Caki2 (cell line): Measurements from ENCODE around the gene NAV1. TPM values are rescaled to one million over a fixed set of nuclear protein-coding genes. Genes with fewer than 3 reads are reported as not detected.
"Not testable (repeated sequence)": the region's sequence is repeated elsewhere in the genome, so short reads cannot be mapped to it uniquely, and the experiment has no call there.

Source experiments
- DNase-seq: peaks from one replicate; pipeline ENCODE4 v3.0.0-alpha.2; 2015; ENCODE audit warnings: low read depth
- in situ Hi-C: cut with HindIII; loops from 2 replicates; pipeline ENCODE4 v1.10.0; 2016; ENCODE audit warnings: low sequenced_read_pairs, low pct_unique_long_range_greater_than_20kb, mixed read lengths
- total RNA-seq: library from RNA; depleted of rRNA; stranded (reverse); fragments of >200 nt; shearing (Covaris generic); gene quantifications from 2 replicates; pipeline ENCODE4 v1.2.3, GENCODE V29; 2014; ENCODE audit warnings: low replicate concordance

Gene NAV1
- total RNA-seq, 1 experiment from 2014 or later, result 18.0 TPM

GRCh38 chr1:201539561-201540431, 869 bp downstream of the NAV1 start:
- DNase-seq, result peak; percentile 66
- in situ Hi-C loops, result no loop called here

DNA sequence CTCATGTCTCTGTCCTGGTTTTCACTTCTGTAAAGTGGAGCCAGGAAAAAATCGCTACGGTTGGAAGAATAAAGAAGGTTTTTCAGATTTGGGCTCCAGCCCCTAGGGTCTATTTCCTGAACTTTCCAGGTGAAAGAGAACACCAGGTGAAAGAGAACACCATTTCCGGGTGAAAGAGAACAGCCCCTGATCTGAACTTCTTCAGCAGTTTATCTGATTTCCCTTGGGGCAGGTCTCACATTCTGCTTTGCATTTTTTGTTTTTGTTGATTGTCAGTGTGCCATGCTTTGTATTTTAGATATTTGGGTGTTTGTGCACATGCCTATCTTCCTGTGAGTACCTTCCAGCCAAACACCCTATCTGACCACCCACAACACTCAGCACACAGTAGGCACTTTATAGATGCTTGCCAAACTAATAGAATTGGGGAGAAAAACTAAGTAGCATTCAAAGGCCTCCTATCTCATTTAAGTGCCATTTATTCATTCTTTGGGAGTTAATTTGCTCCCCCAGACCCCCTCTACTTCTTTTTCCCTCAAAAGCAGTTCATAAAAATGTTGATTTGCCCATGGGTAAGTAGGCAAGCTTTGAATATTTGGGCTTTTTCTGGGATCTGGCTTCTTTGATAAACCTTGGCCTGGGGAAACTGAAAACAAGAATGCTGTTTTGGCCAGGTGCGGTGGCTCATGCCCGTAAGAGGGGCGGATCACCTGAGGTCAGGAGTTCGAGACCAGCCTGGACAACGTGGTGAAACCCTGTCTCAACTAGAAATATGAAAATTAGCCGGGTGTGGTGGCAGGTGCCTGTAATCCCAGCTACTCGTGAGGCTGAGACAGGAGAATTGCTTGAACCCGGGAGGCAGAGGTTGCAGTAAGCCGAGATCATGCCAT, 2.2 kb downstream of the NAV1 start:
- in situ Hi-C loops, result no loop called here
- DNase-seq, result no peak

GRCh38 chr1:201542309-201543035, 3.5 kb downstream of the NAV1 start:
- in situ Hi-C loops, result no loop called here
- DNase-seq, result peak; percentile 46

DNA sequence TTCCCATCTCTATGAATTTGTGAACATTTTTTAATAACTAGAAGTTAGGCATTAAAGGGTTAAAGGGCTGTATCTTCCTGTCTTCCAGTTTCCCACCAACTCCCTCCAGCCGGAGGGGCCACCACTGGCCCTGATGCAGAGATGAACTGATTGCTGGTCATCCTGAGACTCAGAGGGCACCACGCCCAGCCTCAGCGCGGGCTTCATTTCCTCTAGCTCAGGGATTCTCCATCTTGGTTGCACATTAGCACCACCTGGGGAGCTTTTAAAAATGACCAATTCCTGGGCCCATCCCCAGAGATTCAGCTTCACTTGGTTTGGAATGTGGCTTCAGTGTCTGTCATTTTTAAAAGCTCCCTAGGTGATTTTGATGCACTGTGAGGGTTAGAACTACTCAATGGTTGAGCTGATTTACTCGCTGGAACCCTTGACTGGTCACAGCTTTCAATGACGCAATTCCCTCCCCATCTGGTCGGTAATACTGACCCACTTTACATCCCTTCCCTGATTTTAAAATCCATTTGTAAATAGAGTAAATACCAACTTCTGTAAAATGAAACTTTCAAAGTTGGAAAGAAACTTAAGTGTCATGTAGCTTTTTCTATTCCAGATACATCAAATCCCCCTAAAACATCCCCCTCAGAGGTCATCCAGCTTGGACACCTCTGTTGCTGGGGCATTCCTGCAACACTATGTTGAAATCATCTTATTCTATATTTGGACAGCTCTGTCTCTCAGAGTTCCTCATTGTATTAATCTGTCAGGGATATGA, 5.1 kb downstream of the NAV1 start:
- DNase-seq, result peak; percentile 52
- in situ Hi-C loops, result no loop called here

DNA sequence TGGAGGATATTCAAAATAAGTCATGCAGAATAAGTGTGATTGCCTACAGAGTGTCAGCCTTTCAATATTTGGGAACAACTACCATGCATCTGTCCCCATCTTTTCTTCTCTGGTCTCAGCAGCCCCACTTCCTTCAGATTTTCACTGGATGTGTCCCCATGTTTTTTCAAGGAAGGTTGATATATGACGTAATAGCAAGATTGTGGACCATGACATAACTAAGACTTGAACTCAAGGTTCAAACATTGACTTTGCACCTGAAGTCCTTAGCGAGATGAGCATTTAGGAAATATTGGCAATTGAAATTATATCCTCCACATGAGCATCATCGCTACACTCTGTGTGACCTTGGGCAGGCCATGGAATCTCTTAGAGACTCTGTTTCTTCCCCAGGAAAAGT, 5.8 kb downstream of the NAV1 start:
- in situ Hi-C loops, result no loop called here

DNA sequence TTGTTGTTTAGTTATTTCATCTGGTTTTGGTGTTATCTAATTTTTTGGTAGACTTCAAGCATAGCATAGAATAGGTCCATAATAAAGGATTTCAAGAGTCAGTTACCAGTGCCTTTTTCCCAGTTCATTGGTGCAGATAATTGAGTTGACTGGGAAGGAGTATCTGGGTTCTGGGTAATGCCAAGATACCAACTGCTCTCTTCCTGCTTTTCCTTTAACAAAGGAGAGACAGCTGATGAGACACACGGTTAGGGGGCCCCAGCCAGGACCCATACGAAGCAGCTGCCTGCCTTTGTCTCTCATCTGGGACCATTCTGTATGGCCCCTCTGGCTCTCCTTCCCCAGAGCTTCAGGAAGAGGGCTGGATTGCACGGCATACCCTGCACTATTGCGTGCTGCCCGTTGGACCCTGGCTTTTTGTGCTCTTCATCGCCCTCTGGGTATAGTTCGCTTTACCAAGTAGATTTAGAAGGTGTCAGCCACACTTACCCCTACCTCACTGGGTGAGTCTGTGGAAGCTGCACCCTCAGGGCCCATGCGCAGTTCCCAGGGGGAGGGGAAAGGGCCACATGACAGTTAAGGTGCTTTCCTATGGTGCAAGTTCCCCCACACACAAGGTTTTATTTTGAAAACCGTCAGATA, 7.0 kb downstream of the NAV1 start:
- peak; percentile 90 for DNase-seq
- in situ Hi-C loops, result no loop called here

More for the DNA sequence above, 5.8 kb downstream of the NAV1 start:
- no peak for DNase-seq

- DNase-seq, in situ Hi-C loops: not testable (repeated sequence)
These were observed 10.6 kb downstream of the NAV1 start for GRCh38 chr1:201549522-201549921.

DNA sequence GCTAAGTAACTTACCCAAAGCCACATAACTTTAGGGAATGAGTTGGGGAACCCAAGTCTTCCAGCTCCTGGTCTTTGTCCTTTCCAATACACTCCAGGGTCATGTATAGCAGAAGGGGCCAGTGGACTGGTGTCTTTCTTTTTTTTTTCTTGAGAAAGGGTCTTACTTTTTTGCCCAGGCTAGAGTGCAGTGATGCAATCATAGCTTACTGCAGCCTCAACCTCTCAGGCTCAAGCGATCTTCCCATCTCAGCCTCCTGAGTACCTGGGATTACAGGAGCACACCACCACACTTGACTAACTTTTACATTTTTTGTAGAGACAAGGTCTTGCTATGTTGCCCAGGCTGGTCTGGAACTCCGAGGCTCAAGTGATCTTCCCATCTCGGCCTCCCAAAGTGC, 12.2 kb downstream of the NAV1 start:
- in situ Hi-C loops, result no loop called here
- no peak for DNase-seq

DNA sequence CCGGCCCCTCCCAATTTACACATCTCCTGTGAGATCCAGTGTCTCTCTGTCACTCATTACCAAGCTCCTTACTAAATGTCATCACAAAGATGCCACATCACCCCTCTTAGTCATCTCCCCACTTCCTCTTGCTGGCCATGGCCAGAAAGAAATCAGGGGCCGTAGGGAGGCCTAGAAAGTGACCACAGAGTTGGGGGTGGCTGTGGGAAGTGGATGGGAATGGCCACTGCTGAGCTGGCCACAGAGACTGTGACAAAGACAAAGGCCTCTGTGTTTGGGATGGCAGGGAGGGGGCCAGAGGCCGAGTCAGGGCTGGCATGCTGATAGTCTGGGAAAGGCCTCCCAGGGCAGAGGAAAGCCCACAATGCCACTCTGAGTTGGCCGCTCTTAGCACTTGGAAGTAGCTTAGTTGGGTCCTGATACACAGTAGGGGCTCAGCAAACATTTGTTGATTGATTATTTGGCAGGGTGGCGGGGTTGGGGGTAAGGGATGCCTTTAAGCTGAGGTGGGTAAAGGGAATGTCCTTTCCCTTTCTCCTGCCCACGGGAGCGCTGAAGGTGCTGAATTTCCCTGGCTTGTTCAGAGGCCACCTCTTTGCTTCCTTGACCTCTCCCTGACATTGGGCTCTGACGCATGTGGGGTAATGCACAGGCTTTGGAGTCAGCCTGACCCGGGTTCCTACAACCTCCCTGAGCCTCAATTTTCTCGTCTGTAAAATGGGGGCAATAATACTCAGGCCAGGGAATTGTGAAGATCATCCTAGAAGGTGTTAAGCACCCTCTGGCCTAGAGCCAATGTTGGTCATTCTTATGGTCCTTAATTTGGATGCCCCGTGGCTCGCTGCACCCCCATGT, 13.2 kb downstream of the NAV1 start:
- in situ Hi-C loops, result no loop called here

GRCh38 chr1:201552941-201553351, 14.0 kb downstream of the NAV1 start:
- peak; percentile 72 for DNase-seq
- in situ Hi-C loops, result no loop called here

More for the DNA sequence above, 13.2 kb downstream of the NAV1 start:
- peak; percentile 96 for DNase-seq

- in situ Hi-C loops, result no loop called here
- no peak for DNase-seq
These were observed 14.7 kb downstream of the NAV1 start for GRCh38 chr1:201553496-201554189.

DNA sequence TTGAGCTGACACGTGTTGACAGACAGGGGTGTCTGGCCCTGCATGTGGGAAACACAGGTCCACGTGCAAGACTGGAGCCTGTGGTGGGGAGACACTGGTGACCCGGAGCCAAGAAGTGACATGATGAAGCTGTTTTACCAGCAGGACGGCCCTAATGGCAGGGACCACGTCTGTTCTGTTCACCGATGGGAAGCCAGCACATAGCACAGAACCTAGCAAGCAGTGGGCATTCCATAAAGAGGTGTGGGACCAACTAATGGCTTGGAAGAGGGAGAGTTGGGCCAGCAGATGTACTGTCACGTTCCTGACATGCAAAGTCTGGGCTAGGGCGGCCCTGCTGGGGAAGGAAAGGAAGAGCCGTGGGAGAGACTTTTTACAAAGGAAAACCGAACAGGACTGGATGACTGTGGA, 15.3 kb downstream of the NAV1 start:
- no peak for DNase-seq
- in situ Hi-C loops, result no loop called here

DNA sequence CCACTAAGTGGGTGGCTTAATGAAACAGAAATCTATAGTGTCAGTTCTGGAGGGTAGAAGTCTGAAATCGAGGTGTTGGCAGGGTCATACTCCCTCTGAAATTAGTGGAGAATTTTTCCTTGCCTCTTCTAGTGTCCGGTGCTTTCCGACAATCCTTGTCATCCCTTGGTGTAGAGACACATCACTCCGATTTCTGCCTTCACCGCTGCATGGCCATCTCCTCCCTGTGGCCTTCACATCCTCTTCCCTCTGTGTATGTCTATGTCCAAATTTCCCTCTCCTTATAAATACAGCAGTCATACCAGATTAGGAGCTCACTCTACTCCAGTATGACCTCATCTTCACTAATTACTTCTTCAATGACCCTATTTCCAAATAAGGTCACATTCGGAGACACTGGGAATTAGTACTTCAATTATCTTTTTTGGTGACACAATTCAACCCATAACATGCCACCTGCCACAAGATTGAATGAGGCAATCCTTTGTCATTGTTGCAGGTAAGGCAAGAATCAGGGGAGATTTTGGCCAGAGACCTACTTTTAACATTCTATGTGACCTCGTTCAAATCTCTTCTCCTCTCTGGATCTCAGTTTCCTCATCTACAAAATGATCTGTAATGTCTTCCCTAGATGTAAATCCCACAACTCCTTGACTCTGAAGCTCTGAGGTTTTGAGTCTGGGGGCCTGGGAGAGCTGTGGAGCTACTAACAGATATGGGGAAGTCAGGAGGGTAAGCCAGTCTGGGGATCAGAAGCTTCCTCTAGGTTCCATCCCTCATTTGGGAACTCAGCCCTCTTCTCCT, 16.1 kb downstream of the NAV1 start:
- in situ Hi-C loops, result no loop called here
- no peak for DNase-seq

DNA sequence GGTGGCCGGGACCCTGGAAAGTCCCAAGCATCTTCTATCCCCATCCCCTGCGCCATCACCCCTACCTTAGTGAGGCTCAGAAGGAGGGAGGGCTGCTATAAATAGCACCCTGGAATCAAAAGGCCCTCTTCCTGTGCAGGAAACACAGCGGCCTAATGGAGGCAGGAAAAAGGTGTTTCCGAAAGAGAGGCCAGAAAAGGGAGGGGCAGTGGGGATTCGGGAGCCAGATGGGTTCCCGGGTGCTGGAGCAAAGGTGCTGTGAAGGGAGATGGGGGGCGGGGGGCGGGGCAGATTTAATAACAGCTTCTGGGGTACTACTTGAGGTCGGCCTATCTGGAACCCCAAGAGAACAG, 16.6 kb downstream of the NAV1 start:
- in situ Hi-C loops, result no loop called here
- DNase-seq, result no peak

DNA sequence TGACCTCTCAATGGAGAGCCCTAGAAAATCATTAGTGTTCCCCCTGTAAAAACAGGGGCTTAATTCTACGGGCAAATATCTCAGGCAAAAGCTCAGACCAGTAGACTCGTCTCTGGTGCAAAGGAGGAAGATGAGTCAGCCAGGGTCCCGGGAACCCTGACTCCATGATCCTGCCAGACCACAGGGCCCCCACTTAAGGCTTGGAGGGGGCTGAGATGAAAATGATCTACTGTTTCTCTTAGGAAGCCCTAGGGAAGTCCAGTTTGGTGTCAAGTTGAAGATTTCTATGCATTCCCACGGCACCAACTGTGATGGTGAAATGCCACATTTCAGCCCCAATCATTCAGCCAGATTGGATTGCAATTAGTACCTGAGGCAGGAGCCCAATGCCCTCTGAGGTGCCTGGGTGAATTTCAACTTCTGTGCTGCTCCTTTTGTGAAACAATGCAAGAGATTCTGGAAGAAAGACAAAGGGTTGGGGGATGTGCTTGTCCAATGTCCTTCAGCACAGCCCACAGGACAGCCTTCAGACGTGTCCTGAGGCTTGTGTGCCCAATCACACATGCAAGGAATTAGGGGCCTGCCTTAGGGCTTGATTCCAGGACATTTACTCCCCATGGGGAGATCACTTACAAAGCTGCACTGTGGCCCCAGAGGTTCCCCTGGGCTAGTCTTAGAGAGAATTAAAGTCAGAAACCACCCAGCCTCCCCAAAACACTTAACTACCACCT, 18.1 kb downstream of the NAV1 start:
- in situ Hi-C loops, result no loop called here
- no peak for DNase-seq
